Lung (tissue), 12 donors: ENCODE results near the gene RPL39. TPM values are rescaled to one million over a fixed set of nuclear protein-coding genes. Genes with fewer than 3 reads are reported as not detected.

ENCODE experiments used
- ATAC-seq: fragments of 200-7000 bp; cut with Tn5 transposase; one replicate; pipeline ENCODE4 v1.9.1; 2020; ENCODE audit warnings: moderate number of reproducible peaks; ENCODE audit not compliant: insufficient read depth, low FRiP score
- DNase-seq, 3 donors: peaks; one replicate each; pipeline ENCODE4 v3.0.0-alpha.2; 2013 to 2017
- H3K27ac ChIP-seq, 2 donors: one replicate each; pipeline ENCODE4 v1.5.1; 2013; ENCODE audit warnings: mild to moderate bottlenecking in 2 of 2, moderate library complexity in 2 of 2, control low read depth in 1 of 2, inconsistent platforms in 1 of 2, low read depth in 1 of 2, low read length in 1 of 2
- H3K27me3 ChIP-seq, 3 donors: one replicate each; pipeline ENCODE4 v1.5.1; 2013; ENCODE audit warnings: low read length in 2 of 3; ENCODE audit not compliant: control insufficient read depth in 3 of 3, insufficient read depth in 3 of 3
- H3K36me3 ChIP-seq, 4 donors: one replicate each; pipeline ENCODE4 v1.5.1; 2013; ENCODE audit warnings: low read length in 4 of 4, mild to moderate bottlenecking in 1 of 4, moderate library complexity in 1 of 4; ENCODE audit not compliant: control insufficient read depth in 4 of 4, insufficient read depth in 4 of 4
- H3K4me1 ChIP-seq, 5 donors: one replicate each; pipeline ENCODE4 v1.5.1; 2013; ENCODE audit warnings: low read length in 5 of 5, mild to moderate bottlenecking in 2 of 5, moderate library complexity in 1 of 5; ENCODE audit not compliant: control insufficient read depth in 5 of 5, insufficient read depth in 5 of 5
- H3K4me3 ChIP-seq: one replicate; pipeline ENCODE4 v1.5.1; 2013; ENCODE audit warnings: mild to moderate bottlenecking, control low read depth, moderate library complexity
- H3K9ac ChIP-seq, 2 donors: one replicate each; pipeline ENCODE4 v1.5.1; 2013; ENCODE audit warnings: low read length in 2 of 2, control low read depth in 1 of 2; ENCODE audit not compliant: insufficient read depth in 1 of 2
- H3K9me3 ChIP-seq, 4 donors: one replicate each; pipeline ENCODE4 v1.5.1; 2013; ENCODE audit warnings: low read length in 3 of 4, mild to moderate bottlenecking in 1 of 4, moderate library complexity in 1 of 4; ENCODE audit not compliant: control insufficient read depth in 4 of 4, insufficient read depth in 3 of 4
- CTCF ChIP-seq: IDR thresholded peaks from 2 replicates; pipeline ENCODE4 v1.5.1; 2012; ENCODE audit warnings: mild to moderate bottlenecking; ENCODE audit errors: control extremely low read depth, extremely low read depth
- WGBS, 2 donors: extraction: QIAGEN DNeasy Blood & Tissue Kit; methylation state at CpG; one replicate each; pipeline ENCODE4 v1.1.7; 2013; 5-methylcytosine and 5-hydroxymethylcytosine counted together
- polyA plus RNA-seq, 2 donors: library from polyadenylated mRNA; stranded (reverse); fragments of 200-250 nt; gene quantifications; one replicate each; pipeline ENCODE4 v1.2.1, GENCODE V29; 2013
- total RNA-seq, 2 donors: library from RNA; depleted of rRNA in 1 of 2; stranded (reverse); fragments of >200 nt in 1 of 2; gene quantifications; one replicate each; pipeline ENCODE4 v1.2.1, GENCODE V29; 2014 to 2021
- donor health status: control.
- donor health status: control.
- donor health status: Bipolar disorder and iron deficiency.
- donor health status: healthy.
- donor health status: DM: yes; HTN: yes; CAD: no.

The RPL39 gene
- total and polyA plus RNA-seq, 4 donors, result 662 to 10,699 (median 2,714) TPM

- 74 to 89% methylated on average over 6 of the region's 6 CpGs for WGBS, 2 donors
- no peak for ATAC-seq
- no peak overlapping the region for H3K27ac ChIP-seq
- no peak for DNase-seq
- H3K9me3 ChIP-seq, result peaks cover 0 to 3% (median 0%) of the 10 kb centered on the region in 4 donors
- H3K9ac ChIP-seq, result no peak overlapping the region
- H3K4me1 ChIP-seq, result no peaks in the 10 kb centered on the region
- H3K27me3 ChIP-seq, result peaks cover 0 to 4% (median 0%) of the 10 kb centered on the region in 3 donors
- H3K4me3 ChIP-seq, result no peak overlapping the region
- no peaks in the 10 kb centered on the region for H3K36me3 ChIP-seq
- no peak for TF ChIP-seq CTCF
Measured at GRCh38 chrX:119763836-119764387, 27.5 kb downstream of the RPL39 start.

GRCh38 chrX:119763181-119763580 lies 28.2 kb downstream of the RPL39 start:
- Histone ChIP-seq H3K9me3 (peaks cover 0 to 3% (median 0%) of the 10 kb centered on the region in 4 donors), H3K27ac (no peak overlapping the region), H3K4me3 (no peak overlapping the region), H3K9ac (no peak overlapping the region), H3K36me3 (no peaks in the 10 kb centered on the region), H3K27me3 (peaks cover 0 to 4% (median 0%) of the 10 kb centered on the region in 3 donors), H3K4me1 (no peaks in the 10 kb centered on the region)
- 46 to 48% methylated on average over 6 to 7 of the region's 7 CpGs for WGBS, 2 donors
- no peak for TF ChIP-seq CTCF
- no peak for DNase-seq
- no peak for ATAC-seq

- Histone ChIP-seq H3K4me3 (no peak overlapping the region), H3K9me3 (peaks cover 0 to 5% (median 0%) of the 10 kb centered on the region in 4 donors), H3K4me1 (peaks cover 0 to 3% (median 0%) of the 10 kb centered on the region in 5 donors), H3K27ac (no peak overlapping the region), H3K27me3 (peaks cover 0 to 4% (median 0%) of the 10 kb centered on the region in 3 donors), H3K9ac (no peak overlapping the region), H3K36me3 (no peaks in the 10 kb centered on the region)
- TF ChIP-seq CTCF, result no peak
- WGBS, 2 donors, result 66 to 77% methylated on average over 3 of the region's 3 CpGs
- ATAC-seq (no peak), DNase-seq (no peak)
Measured at GRCh38 chrX:119762718-119763117, 28.7 kb downstream of the RPL39 start.
